ENCODE data around the gene ACP3. TPM values are rescaled to one million over a fixed set of nuclear protein-coding genes. Genes with fewer than 3 reads are reported as not detected.

The ACP3 gene
- total and polyA plus RNA-seq, 2 of the 4 experiments (the other 2 are of a cell fraction): 0.36 to 0.54 TPM

DNA sequence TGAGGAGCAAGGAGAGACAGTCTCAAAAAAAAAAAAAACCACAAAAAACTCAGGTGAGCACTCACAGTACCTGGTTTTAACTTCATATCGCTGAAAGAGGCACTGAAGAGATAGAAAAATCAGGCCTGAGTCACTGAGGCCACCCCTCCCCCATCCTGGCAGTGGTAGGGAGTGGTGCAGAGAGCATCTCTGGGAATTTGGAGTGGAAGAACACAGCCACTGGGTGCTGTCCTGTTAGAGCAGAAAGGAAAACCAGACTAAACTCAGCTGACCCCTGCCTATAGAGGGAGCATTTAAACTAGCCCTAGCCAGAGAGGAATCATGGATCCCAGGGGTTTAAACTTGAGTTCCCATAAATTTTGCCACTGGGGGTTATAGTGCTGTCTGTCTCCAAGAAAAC, 77.9 kb downstream of the ACP3 start:
- dilution Hi-C loops (cut with HindIII; ENCODE audit: low sequenced_read_pairs, unreplicated experiment) (no loop called here), intact Hi-C loops (cut with micrococcal nuclease) (loop anchor here (5.0 kb wide), 1 partner anchor 208 kb away; no protein-coding TSS in a partner anchor), in situ Hi-C loops (cut with MboI; ENCODE audit: low sequenced_read_pairs) (no loop called here)
- Histone ChIP-seq H4K8ac (ENCODE audit: low read depth in 2 of 2, low read length in 2 of 2) (no peak overlapping the region), H3K36me3 (ENCODE audit: control insufficient read depth, insufficient read depth, low read length) (no peaks in the 10 kb centered on the region), H3K9ac (ENCODE audit: low read depth, low read length) (no peak overlapping the region), H4K20me1 (ENCODE audit: insufficient read depth, low read length) (no peaks in the 10 kb centered on the region), H3K14ac (replicated peaks; ENCODE audit: low read depth, low read length) (no peak overlapping the region), H2AK9ac (replicated peaks; ENCODE audit: low read depth, low read length, poor library complexity) (no peak overlapping the region), H4K91ac (ENCODE audit: insufficient read depth, low read depth, low read length) (no peak overlapping the region), H3K18ac (ENCODE audit: low read depth, low read length) (no peak overlapping the region), H3K27ac (ENCODE audit: insufficient read depth, low read length) (no peak overlapping the region), H2AK5ac (ENCODE audit: low read depth, low read length) (no peak overlapping the region), H2BK20ac (ENCODE audit: low read depth, low read length) (no peak overlapping the region), H3K9me1 (ENCODE audit: insufficient read depth, low read length) (no peaks in the 10 kb centered on the region), H2BK120ac (ENCODE audit: low read depth, low read length) (no peak overlapping the region), H3K9me3 (ENCODE audit: control insufficient read depth, insufficient read depth, low read length) (no peaks in the 10 kb centered on the region; the same call in 1 of the 2 replicates), H4K5ac (ENCODE audit: low read depth, low read length) (no peak overlapping the region), H3K4ac (ENCODE audit: low read depth, low read length) (no peak overlapping the region), H3K4me2 (ENCODE audit: low read depth, low read length) (no peak overlapping the region), H2AFZ (replicated peaks; ENCODE audit: low read length, poor library complexity) (no peak overlapping the region), H2BK5ac (ENCODE audit: low read depth, low read length, poor library complexity, severe bottlenecking) (no peak overlapping the region), H3K27me3 (ENCODE audit: control insufficient read depth, insufficient read depth, low read length) (no peaks in the 10 kb centered on the region), H3K23ac (ENCODE audit: low read depth, low read length) (no peak overlapping the region), H3K79me1 (ENCODE audit: low read depth in 1 of 2, low read length in 2 of 2) (no peaks in the 10 kb centered on the region), H3K4me1 (ENCODE audit: control insufficient read depth, insufficient read depth, low read length) (no peaks in the 10 kb centered on the region), H2BK15ac (ENCODE audit: low read depth, low read length) (no peak overlapping the region), H3K4me3 (ENCODE audit: insufficient read depth, low read depth, low read length) (no peak overlapping the region), H3K56ac (ENCODE audit: extremely low read depth, insufficient read depth, low read length) (no peak overlapping the region)
- ChIA-PET CTCF (interaction anchor here (0.7 kb wide), 1 partner anchor 360 kb away, joined by 3 read pairs; no protein-coding TSS in a partner anchor), POLR2A (ENCODE audit: unreplicated experiment) (no interaction called here)
- no CpG with 5 or more reads among the region's 1 CpG for WGBS, 2 experiments (ENCODE audit: extremely low coverage in 2 of 2, insufficient read length in 1 of 2)
- BruUV-seq (replicated peaks): no TSS peak
- no peak for DNase-seq
- ATAC-seq (ENCODE audit: low read depth): no peak
- TF ChIP-seq BHLHE40 (IDR thresholded peaks at IDR 0.05; ENCODE audit: low read depth, low read length) (no peak), CHD1 (IDR thresholded peaks at IDR 0.05; ENCODE audit: low read depth, low read length) (no peak), ELK1 (IDR thresholded peaks at IDR 0.05; ENCODE audit: borderline replicate concordance, low read depth, low read length) (no peak), CTCF (conservative IDR thresholded peaks at IDR 0.05; ENCODE audit: low read depth, low read length) (no peak), SMC3 (IDR thresholded peaks at IDR 0.05; ENCODE audit: low read depth, low read length) (no peak), MAZ (IDR thresholded peaks at IDR 0.05; ENCODE audit: borderline replicate concordance, low read depth, low read length) (no peak), MXI1 (IDR thresholded peaks at IDR 0.05; ENCODE audit: borderline replicate concordance, low read depth, low read length) (no peak), RFX5 (IDR thresholded peaks at IDR 0.05; ENCODE audit: low read depth, low read length) (no peak), RAD21 (IDR thresholded peaks at IDR 0.05; ENCODE audit: low read length) (no peak), NFE2L2 (IDR thresholded peaks at IDR 0.05; ENCODE audit: low read depth, low read length) (no peak), FOS (IDR thresholded peaks at IDR 0.05; ENCODE audit: low read depth, low read length) (no peak), CEBPB (IDR thresholded peaks at IDR 0.05; ENCODE audit: low read depth, low read length) (no peak), RCOR1 (IDR thresholded peaks at IDR 0.05; ENCODE audit: insufficient replicate concordance, low read length) (no peak), USF2 (IDR thresholded peaks at IDR 0.05; ENCODE audit: low read depth, low read length) (no peak), POLR2A (IDR thresholded peaks at IDR 0.05; ENCODE audit: low read depth, low read length) (no peak), MAFK (IDR thresholded peaks at IDR 0.05; ENCODE audit: low read depth, low read length) (no peak)
